GM23338 (cell line): ENCODE results near the gene GLI1.

Experiments
- CREB1 ChIP-seq: fragments of 250-450 bp; sonication (Bioruptor Pico); IDR thresholded peaks from 2 replicates; pipeline ENCODE4 v1.5.0; 2020; ENCODE audit warnings: low read depth, mild to moderate bottlenecking, moderate library complexity
- EZH2 ChIP-seq: fragments of 200-600 bp; sonication (generic); IDR thresholded peaks from one replicate; pipeline ENCODE4 v1.8.0; 2017; ENCODE audit warnings: antibody characterized with exemption, mild to moderate bottlenecking, low read depth; ENCODE audit not compliant: unreplicated experiment
- JUNB ChIP-seq: IDR thresholded peaks from one replicate; pipeline ENCODE4 v1.6.1; 2016; ENCODE audit warnings: antibody characterized with exemption; ENCODE audit not compliant: unreplicated experiment
- NANOG ChIP-seq: IDR thresholded peaks from 2 replicates; pipeline ENCODE4 v1.6.1; 2016; ENCODE audit warnings: antibody characterized with exemption, borderline replicate concordance
- POLR2AphosphoS5 ChIP-seq: IDR thresholded peaks from 2 replicates; pipeline ENCODE4 v1.6.1; 2016; ENCODE audit warnings: antibody characterized with exemption, low read depth
- TF ChIP-seq, protein P1 (sequence below), 2 experiments: fragments of 200-600 bp in 1 of 2; sonication (generic) in 1 of 2; conservative IDR thresholded peaks; 2 replicates each; pipeline versions ENCODE4 v1.5.1 to v1.6.1; 2016 to 2017; ENCODE audit warnings: antibody characterized with exemption in 2 of 2, low read depth in 2 of 2, mild to moderate bottlenecking in 2 of 2, moderate library complexity in 1 of 2
- TF ChIP-seq, protein P2 (sequence below): IDR thresholded peaks from one replicate; pipeline ENCODE4 v1.6.1; 2018; ENCODE audit warnings: antibody characterized with exemption; ENCODE audit not compliant: unreplicated experiment

GRCh38 chr12:57433370-57433769 lies 26.2 kb upstream of the GLI1 start:
- TF ChIP-seq, protein P1, sequence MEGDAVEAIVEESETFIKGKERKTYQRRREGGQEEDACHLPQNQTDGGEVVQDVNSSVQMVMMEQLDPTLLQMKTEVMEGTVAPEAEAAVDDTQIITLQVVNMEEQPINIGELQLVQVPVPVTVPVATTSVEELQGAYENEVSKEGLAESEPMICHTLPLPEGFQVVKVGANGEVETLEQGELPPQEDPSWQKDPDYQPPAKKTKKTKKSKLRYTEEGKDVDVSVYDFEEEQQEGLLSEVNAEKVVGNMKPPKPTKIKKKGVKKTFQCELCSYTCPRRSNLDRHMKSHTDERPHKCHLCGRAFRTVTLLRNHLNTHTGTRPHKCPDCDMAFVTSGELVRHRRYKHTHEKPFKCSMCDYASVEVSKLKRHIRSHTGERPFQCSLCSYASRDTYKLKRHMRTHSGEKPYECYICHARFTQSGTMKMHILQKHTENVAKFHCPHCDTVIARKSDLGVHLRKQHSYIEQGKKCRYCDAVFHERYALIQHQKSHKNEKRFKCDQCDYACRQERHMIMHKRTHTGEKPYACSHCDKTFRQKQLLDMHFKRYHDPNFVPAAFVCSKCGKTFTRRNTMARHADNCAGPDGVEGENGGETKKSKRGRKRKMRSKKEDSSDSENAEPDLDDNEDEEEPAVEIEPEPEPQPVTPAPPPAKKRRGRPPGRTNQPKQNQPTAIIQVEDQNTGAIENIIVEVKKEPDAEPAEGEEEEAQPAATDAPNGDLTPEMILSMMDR (conservative IDR thresholded peaks at IDR 0.05; ENCODE audit: low read depth in 2 of 2): no peak
- TF ChIP-seq POLR2AphosphoS5 (no peak), EZH2 (no peak), CREB1 (CRISPR knock-in tag) (no peak), JUNB (no peak), NANOG (no peak)
- TF ChIP-seq, protein P2, sequence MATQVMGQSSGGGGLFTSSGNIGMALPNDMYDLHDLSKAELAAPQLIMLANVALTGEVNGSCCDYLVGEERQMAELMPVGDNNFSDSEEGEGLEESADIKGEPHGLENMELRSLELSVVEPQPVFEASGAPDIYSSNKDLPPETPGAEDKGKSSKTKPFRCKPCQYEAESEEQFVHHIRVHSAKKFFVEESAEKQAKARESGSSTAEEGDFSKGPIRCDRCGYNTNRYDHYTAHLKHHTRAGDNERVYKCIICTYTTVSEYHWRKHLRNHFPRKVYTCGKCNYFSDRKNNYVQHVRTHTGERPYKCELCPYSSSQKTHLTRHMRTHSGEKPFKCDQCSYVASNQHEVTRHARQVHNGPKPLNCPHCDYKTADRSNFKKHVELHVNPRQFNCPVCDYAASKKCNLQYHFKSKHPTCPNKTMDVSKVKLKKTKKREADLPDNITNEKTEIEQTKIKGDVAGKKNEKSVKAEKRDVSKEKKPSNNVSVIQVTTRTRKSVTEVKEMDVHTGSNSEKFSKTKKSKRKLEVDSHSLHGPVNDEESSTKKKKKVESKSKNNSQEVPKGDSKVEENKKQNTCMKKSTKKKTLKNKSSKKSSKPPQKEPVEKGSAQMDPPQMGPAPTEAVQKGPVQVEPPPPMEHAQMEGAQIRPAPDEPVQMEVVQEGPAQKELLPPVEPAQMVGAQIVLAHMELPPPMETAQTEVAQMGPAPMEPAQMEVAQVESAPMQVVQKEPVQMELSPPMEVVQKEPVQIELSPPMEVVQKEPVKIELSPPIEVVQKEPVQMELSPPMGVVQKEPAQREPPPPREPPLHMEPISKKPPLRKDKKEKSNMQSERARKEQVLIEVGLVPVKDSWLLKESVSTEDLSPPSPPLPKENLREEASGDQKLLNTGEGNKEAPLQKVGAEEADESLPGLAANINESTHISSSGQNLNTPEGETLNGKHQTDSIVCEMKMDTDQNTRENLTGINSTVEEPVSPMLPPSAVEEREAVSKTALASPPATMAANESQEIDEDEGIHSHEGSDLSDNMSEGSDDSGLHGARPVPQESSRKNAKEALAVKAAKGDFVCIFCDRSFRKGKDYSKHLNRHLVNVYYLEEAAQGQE: no peak
